Measurements from ENCODE around the gene WRAP53.

GRCh38 chr17:7688808-7689316 is 585 bp downstream of the WRAP53 start:
- TF ChIP-seq CTCF (IDR thresholded peaks at IDR 0.05; ENCODE audit: low read depth, low read length, missing input control) (no peak), EGR1 (IDR thresholded peaks at IDR 0.05; ENCODE audit: low read depth in 2 of 2) (no peak)
- TF ChIP-seq, protein P1, sequence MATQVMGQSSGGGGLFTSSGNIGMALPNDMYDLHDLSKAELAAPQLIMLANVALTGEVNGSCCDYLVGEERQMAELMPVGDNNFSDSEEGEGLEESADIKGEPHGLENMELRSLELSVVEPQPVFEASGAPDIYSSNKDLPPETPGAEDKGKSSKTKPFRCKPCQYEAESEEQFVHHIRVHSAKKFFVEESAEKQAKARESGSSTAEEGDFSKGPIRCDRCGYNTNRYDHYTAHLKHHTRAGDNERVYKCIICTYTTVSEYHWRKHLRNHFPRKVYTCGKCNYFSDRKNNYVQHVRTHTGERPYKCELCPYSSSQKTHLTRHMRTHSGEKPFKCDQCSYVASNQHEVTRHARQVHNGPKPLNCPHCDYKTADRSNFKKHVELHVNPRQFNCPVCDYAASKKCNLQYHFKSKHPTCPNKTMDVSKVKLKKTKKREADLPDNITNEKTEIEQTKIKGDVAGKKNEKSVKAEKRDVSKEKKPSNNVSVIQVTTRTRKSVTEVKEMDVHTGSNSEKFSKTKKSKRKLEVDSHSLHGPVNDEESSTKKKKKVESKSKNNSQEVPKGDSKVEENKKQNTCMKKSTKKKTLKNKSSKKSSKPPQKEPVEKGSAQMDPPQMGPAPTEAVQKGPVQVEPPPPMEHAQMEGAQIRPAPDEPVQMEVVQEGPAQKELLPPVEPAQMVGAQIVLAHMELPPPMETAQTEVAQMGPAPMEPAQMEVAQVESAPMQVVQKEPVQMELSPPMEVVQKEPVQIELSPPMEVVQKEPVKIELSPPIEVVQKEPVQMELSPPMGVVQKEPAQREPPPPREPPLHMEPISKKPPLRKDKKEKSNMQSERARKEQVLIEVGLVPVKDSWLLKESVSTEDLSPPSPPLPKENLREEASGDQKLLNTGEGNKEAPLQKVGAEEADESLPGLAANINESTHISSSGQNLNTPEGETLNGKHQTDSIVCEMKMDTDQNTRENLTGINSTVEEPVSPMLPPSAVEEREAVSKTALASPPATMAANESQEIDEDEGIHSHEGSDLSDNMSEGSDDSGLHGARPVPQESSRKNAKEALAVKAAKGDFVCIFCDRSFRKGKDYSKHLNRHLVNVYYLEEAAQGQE (IDR thresholded peaks at IDR 0.05): no peak

Measured in liver (tissue), 3 donors.